Psoas muscle (tissue), 8 donors: ENCODE results near the gene GGT5. TPM values are rescaled to one million over a fixed set of nuclear protein-coding genes. Genes with fewer than 3 reads are reported as not detected.
"Not testable (repeated sequence)": the region's sequence is repeated elsewhere in the genome, so short reads cannot be mapped to it uniquely, and the experiment has no call there.

Experiments used
- ATAC-seq, 4 donors: fragments of 200-7000 bp; cut with Tn5 transposase; one replicate each; pipeline ENCODE4 v1.9.1; 2020; ENCODE audit warnings: moderate library complexity in 3 of 4, mild to moderate bottlenecking in 2 of 4
- DNase-seq, 2 donors: peaks; one replicate each; pipeline ENCODE4 v3.0.0-alpha.2; 2020
- H3K27ac ChIP-seq: fragments of 200-600 bp; one replicate; pipeline ENCODE4 v1.8.0; 2022
- H3K27me3 ChIP-seq, 3 donors: fragments of 200-600 bp in 1 of 3; one replicate each; pipeline versions ENCODE4 v1.6.1 to v1.8.0; 2013 to 2022; ENCODE audit warnings: low read length in 2 of 3, mild to moderate bottlenecking in 2 of 3, moderate library complexity in 1 of 3; ENCODE audit not compliant: insufficient read depth in 3 of 3
- H3K36me3 ChIP-seq, 2 donors: fragments of 200-600 bp in 1 of 2; one replicate each; pipeline versions ENCODE4 v1.6.1 to v1.8.0; 2013 to 2022; ENCODE audit warnings: low read depth in 1 of 2, mild to moderate bottlenecking in 1 of 2, moderate library complexity in 1 of 2; ENCODE audit not compliant: insufficient read depth in 1 of 2
- H3K4me1 ChIP-seq: fragments of 200-600 bp; one replicate; pipeline ENCODE4 v1.8.0; 2022
- H3K4me3 ChIP-seq: fragments of 200-600 bp; one replicate; pipeline ENCODE4 v1.8.0; 2022; ENCODE audit warnings: mild to moderate bottlenecking
- H3K9me3 ChIP-seq: fragments of 200-600 bp; one replicate; pipeline ENCODE4 v1.8.0; 2022
- CTCF ChIP-seq: fragments of 200-600 bp; IDR thresholded peaks from one replicate; pipeline ENCODE4 v1.8.0; 2022; ENCODE audit warnings: antibody characterized with exemption
- WGBS, 3 donors: extraction: QIAGEN DNeasy Blood & Tissue Kit; methylation state at CpG; one replicate each; pipeline versions ENCODE4 v1.1.6 to v1.1.7; 2013; 5-methylcytosine and 5-hydroxymethylcytosine counted together
- intact Hi-C, 2 donors: fragments of 100-400 bp; cut with DNase I; formaldehyde crosslinking; loops; one replicate each; pipeline versions ENCODE4 v1.11.0 to v1.14.2; 2022
- polyA plus RNA-seq, 3 donors: library from polyadenylated mRNA; stranded (reverse); fragments of 200-250 nt; gene quantifications; one replicate each; pipeline ENCODE4 v1.2.3, GENCODE V29; 2013
- total RNA-seq, 4 donors: library from RNA; stranded (reverse); fragmentation: NEBNext Ultra II Directional in 2 of 4; extraction: Animal tissue kit (Norgen Biotek cat#: 25700) in 2 of 4; gene quantifications; one replicate each; pipeline versions ENCODE4 v1.2.1 to v1.2.4, GENCODE V29; 2021 to 2023
- donor health status: healthy with polysubstance abuse.
- donor health status: DM: no; HTN: no; CAD: no; lungs with moderate emphysema.
- donor health status: Bipolar disorder and iron deficiency.
- donor health status: healthy.
- donor health status: DM: yes; HTN: yes; CAD: no.
- donor health status: DM: no; HTN: no; CAD: no.
- donor health status: DM: no; HTN: no; CAD: no.
- donor health status: DM: yes; HTN: yes; CAD: no.

Gene GGT5
- total and polyA plus RNA-seq, 7 donors = 7.3 to 13.7 (median 9.8) TPM

- Histone ChIP-seq H3K36me3 (no peaks in the 10 kb centered on the region), H3K27me3 (no peaks in the 10 kb centered on the region), H3K4me3 (no peak overlapping the region), H3K9me3 (no peaks in the 10 kb centered on the region), H3K4me1 (peaks cover 4% of the 10 kb centered on the region), H3K27ac (no peak overlapping the region)
- 58 to 81% (median 70%) methylated on average over 8 of the region's 8 CpGs for WGBS, 3 donors
- intact Hi-C loops = no loop called here
- ATAC-seq (no peak), DNase-seq (no peak)
- TF ChIP-seq CTCF = no peak
These were observed 39.3 kb downstream of the GGT5 start for GRCh38 chr22:24205438-24206195.

- H3K4me3 ChIP-seq, intact Hi-C loops, H3K36me3 ChIP-seq, H3K4me1 ChIP-seq, H3K27ac ChIP-seq, H3K27me3 ChIP-seq, H3K9me3 ChIP-seq, DNase-seq, ATAC-seq: not testable (repeated sequence)
- 89 to 92% (median 91%) methylated on average over 5 of the region's 5 CpGs for WGBS, 3 donors
These were observed 41.0 kb downstream of the GGT5 start for GRCh38 chr22:24203856-24204255.

DNA sequence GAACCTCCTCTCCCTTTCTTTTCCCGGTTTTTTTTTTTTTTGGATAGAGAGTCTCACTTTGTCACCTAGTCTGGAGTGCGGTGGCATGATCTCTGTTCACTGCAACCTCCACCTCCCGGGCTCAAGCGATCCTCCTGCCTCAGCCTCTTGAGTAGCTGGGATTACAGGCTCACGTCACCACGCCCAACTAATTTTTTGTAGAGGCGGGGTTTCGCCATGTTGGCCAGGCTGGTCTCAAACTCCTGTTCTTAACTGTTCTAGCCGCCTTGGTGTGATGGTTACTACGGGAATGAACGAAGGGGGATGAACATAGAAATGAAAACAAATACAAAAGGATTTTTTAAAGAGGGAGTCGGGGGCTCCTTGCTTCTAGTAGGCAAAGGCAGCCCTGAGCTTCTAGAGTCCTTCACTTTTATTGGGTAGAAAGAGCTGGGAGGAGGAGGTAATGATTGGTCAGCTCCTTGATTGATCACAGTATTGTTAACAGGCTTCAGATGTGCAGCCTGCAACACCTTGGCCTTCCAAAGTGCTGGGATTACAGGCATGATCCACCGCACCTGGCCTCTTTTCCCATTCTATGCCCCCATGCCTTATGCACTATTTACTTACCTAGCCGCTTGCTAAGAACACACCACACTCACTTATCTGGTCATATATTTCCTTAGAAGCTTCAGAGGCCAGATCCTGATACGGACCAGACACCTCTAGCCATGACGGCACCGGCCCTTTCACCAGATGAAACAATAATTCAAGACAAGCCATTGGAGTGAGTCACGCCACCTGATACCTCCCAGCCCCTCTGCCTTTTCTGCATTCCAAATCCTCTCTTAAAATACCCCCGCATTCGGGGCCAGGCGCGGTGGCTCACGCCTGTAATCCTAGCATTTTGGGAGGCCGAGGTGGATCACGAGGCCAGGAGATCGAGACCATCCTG, 42.9 kb downstream of the GGT5 start:
- DNase-seq (no peak), ATAC-seq (no peak)
- intact Hi-C loops = no loop called here
- no peak overlapping the region for H3K27ac ChIP-seq
- no peaks in the 10 kb centered on the region for H3K9me3 ChIP-seq
- 87 to 90% (median 90%) methylated on average over 26 of the region's 26 CpGs for WGBS, 3 donors
- no peak overlapping the region for H3K4me3 ChIP-seq
- no peaks in the 10 kb centered on the region for H3K27me3 ChIP-seq
- no peaks in the 10 kb centered on the region for H3K4me1 ChIP-seq
- H3K36me3 ChIP-seq = no peaks in the 10 kb centered on the region
- no peak for TF ChIP-seq CTCF

DNA sequence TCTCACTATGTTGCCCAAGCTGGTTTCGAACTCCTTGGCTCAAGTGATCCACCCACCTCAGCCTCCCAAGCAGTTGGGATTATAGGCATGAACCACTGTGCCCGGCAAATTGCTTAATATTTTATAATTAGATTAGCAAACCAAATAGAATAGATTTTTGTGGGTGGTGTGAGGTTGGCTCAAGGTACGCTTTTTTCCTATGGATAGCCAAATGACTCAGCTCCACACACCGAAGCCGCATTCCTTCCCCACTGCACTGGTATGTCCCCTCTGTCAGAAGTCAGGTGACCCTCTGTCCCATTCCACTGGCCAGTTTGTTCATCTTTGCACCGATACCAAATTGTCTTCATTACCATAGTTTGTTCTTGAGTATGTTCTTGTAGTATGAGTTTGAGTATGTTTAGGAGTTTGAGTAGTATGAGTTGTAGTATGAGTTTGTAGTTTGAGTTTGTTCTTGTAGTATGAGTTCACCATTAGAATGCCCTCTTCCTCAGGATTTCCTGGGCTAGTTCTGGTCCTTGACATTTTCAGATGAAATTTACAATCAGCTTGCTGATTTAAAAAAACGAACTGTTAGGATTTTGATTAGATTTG, 44.2 kb downstream of the GGT5 start:
- H3K4me1 ChIP-seq = no peaks in the 10 kb centered on the region
- 63 to 75% (median 68%) methylated on average over 7 of the region's 7 CpGs for WGBS, 3 donors
- TF ChIP-seq CTCF = no peak
- intact Hi-C loops = no loop called here
- no peaks in the 10 kb centered on the region for H3K9me3 ChIP-seq
- H3K36me3 ChIP-seq = no peaks in the 10 kb centered on the region
- DNase-seq (no peak), ATAC-seq (peak in 2 of 4 donors; percentile 59 to 75)
- H3K27me3 ChIP-seq = no peaks in the 10 kb centered on the region
- no peak overlapping the region for H3K4me3 ChIP-seq
- no peak overlapping the region for H3K27ac ChIP-seq

- TF ChIP-seq CTCF = no peak
- Histone ChIP-seq H3K27ac (no peak overlapping the region), H3K9me3 (no peaks in the 10 kb centered on the region), H3K4me1 (no peaks in the 10 kb centered on the region), H3K36me3 (no peaks in the 10 kb centered on the region), H3K27me3 (no peaks in the 10 kb centered on the region), H3K4me3 (no peak overlapping the region)
- intact Hi-C loops = no loop called here
- no peak for ATAC-seq
- DNase-seq = no peak
- 85 to 91% (median 85%) methylated on average over 6 of the region's 6 CpGs for WGBS, 3 donors
These were observed 46.2 kb downstream of the GGT5 start for GRCh38 chr22:24198682-24199052.
